Psoas muscle (tissue), 8 donors: ENCODE data around the gene ALDH3B2. TPM values are rescaled to one million over a fixed set of nuclear protein-coding genes. Genes with fewer than 3 reads are reported as not detected.
"Not testable (repeated sequence)": the region's sequence is repeated elsewhere in the genome, so short reads cannot be mapped to it uniquely, and the experiment has no call there.

Experiments used
- ATAC-seq, 4 donors: fragments of 200-7000 bp; cut with Tn5 transposase; one replicate each; pipeline ENCODE4 v1.9.1; 2020; ENCODE audit warnings: moderate library complexity in 3 of 4, mild to moderate bottlenecking in 2 of 4
- DNase-seq, 2 donors: peaks; one replicate each; pipeline ENCODE4 v3.0.0-alpha.2; 2020
- H3K27ac ChIP-seq: fragments of 200-600 bp; one replicate; pipeline ENCODE4 v1.8.0; 2022
- H3K27me3 ChIP-seq, 3 donors: fragments of 200-600 bp in 1 of 3; one replicate each; pipeline versions ENCODE4 v1.6.1 to v1.8.0; 2013 to 2022; ENCODE audit warnings: low read length in 2 of 3, mild to moderate bottlenecking in 2 of 3, moderate library complexity in 1 of 3; ENCODE audit not compliant: insufficient read depth in 3 of 3
- H3K36me3 ChIP-seq, 2 donors: fragments of 200-600 bp in 1 of 2; one replicate each; pipeline versions ENCODE4 v1.6.1 to v1.8.0; 2013 to 2022; ENCODE audit warnings: low read depth in 1 of 2, mild to moderate bottlenecking in 1 of 2, moderate library complexity in 1 of 2; ENCODE audit not compliant: insufficient read depth in 1 of 2
- H3K4me1 ChIP-seq: fragments of 200-600 bp; one replicate; pipeline ENCODE4 v1.8.0; 2022
- H3K4me3 ChIP-seq: fragments of 200-600 bp; one replicate; pipeline ENCODE4 v1.8.0; 2022; ENCODE audit warnings: mild to moderate bottlenecking
- H3K9me3 ChIP-seq: fragments of 200-600 bp; one replicate; pipeline ENCODE4 v1.8.0; 2022
- CTCF ChIP-seq: fragments of 200-600 bp; IDR thresholded peaks from one replicate; pipeline ENCODE4 v1.8.0; 2022; ENCODE audit warnings: antibody characterized with exemption
- WGBS, 3 donors: extraction: QIAGEN DNeasy Blood & Tissue Kit; methylation state at CpG; one replicate each; pipeline versions ENCODE4 v1.1.6 to v1.1.7; 2013; 5-methylcytosine and 5-hydroxymethylcytosine counted together
- intact Hi-C, 2 donors: fragments of 100-400 bp; cut with DNase I; formaldehyde crosslinking; loops; one replicate each; pipeline versions ENCODE4 v1.11.0 to v1.14.2; 2022
- polyA plus RNA-seq, 3 donors: library from polyadenylated mRNA; stranded (reverse); fragments of 200-250 nt; gene quantifications; one replicate each; pipeline ENCODE4 v1.2.3, GENCODE V29; 2013
- total RNA-seq, 4 donors: library from RNA; stranded (reverse); fragmentation: NEBNext Ultra II Directional in 2 of 4; extraction: Animal tissue kit (Norgen Biotek cat#: 25700) in 2 of 4; gene quantifications; one replicate each; pipeline versions ENCODE4 v1.2.1 to v1.2.4, GENCODE V29; 2021 to 2023
- donor health status: healthy with polysubstance abuse.
- donor health status: DM: no; HTN: no; CAD: no; lungs with moderate emphysema.
- donor health status: Bipolar disorder and iron deficiency.
- donor health status: healthy.
- donor health status: DM: yes; HTN: yes; CAD: no.
- donor health status: DM: no; HTN: no; CAD: no.
- donor health status: DM: no; HTN: no; CAD: no.
- donor health status: DM: yes; HTN: yes; CAD: no.

Gene ALDH3B2
- total and polyA plus RNA-seq, 7 donors = not detected

DNA sequence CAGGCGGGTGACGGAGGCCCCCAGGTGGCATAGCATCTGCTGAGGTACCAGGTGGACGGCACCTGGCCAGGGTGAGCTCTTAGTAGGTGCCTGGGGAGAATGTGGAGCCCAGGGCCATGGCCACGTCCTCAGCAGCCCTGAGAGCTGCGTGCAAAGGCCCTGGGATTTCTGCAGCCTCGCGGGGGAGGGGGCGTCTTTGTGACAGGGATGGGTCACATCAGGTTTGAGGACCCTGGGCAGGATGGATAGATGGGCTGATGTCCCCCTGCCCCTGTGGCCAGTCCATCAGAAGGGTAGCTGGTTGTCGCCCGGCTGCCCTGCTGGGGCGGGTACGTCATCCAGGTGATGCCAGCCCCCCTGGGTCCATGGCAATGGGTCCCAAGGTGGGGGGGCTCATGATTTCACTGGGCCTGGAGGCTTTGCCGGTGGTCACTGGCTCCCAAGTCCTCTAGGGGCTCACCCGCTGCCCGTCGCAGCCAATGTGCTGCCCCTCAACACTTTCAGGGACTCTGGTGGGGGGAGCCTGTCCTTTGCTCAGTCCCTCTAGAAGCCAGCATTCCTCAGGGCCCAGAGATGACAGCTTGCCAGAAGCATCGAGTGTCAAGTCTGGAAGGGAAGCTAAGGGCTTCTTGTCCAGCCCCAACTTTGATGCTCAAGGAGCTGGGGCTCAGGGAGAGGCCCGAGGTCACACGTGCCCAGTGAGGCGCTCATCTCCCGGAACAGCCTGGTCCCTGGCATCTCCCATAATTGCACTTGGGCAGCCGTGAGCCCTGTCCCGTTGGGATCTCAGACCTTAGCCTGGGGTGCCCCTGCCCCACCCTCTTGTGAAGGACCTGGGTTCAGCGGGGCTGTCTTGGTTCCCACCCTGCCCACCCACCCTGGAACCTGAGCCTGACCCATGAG, 35.6 kb downstream of the ALDH3B2 start:
- 77 to 85% (median 80%) methylated on average over 22 to 24 of the region's 24 CpGs for WGBS, 3 donors
- peaks cover 0 to 17% (median 0%) of the 10 kb centered on the region in 3 donors for H3K27me3 ChIP-seq
- intact Hi-C loops = loop anchor here in 1 of 2 donors (10.0 kb wide), 1 partner anchor 166 kb away; no protein-coding TSS in a partner anchor

DNA sequence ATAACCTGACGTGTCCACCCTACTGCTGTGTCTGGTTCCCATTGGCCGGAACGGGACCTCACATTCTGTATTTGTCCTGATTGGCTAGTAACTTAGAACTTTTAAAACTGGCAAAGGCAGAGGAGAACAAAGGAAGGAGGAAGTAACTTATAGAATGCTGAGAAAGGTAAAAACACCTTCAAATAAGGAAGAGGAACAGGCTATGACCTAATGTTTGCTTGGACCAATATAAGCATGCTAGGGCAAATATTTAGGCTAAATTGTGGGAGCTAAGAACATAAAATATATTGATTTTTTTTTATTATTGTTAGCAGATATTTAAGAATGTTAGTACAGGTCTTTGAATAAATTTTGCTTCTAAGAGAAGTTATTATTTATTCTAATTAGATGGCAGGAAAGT, 37.0 kb downstream of the ALDH3B2 start:
- intact Hi-C loops = loop anchor here in 1 of 2 donors (10.0 kb wide), 1 partner anchor 167 kb away; no protein-coding TSS in a partner anchor
- H3K4me3 ChIP-seq, DNase-seq, H3K36me3 ChIP-seq, H3K4me1 ChIP-seq, H3K27ac ChIP-seq, ATAC-seq, H3K9me3 ChIP-seq: not testable (repeated sequence)
- peaks cover 0 to 14% (median 0%) of the 10 kb centered on the region in 3 donors for H3K27me3 ChIP-seq
- 74 to 83% (median 78%) methylated on average over 3 of the region's 3 CpGs for WGBS, 3 donors

More for the DNA sequence above, 35.6 kb downstream of the ALDH3B2 start:
- DNase-seq (no peak), ATAC-seq (no peak)
- Histone ChIP-seq H3K4me1 (no peaks in the 10 kb centered on the region), H3K27ac (no peak overlapping the region), H3K4me3 (no peak overlapping the region), H3K9me3 (no peaks in the 10 kb centered on the region), H3K36me3 (no peaks in the 10 kb centered on the region)
- TF ChIP-seq CTCF = no peak

GRCh38 chr11:67636962-67637361, 37.5 kb downstream of the ALDH3B2 start:
- Histone ChIP-seq H3K4me1 (no peaks in the 10 kb centered on the region), H3K27ac (no peak overlapping the region), H3K36me3 (no peaks in the 10 kb centered on the region), H3K9me3 (no peaks in the 10 kb centered on the region), H3K4me3 (no peak overlapping the region), H3K27me3 (peaks cover 0 to 10% (median 0%) of the 10 kb centered on the region in 3 donors)
- 67 to 79% (median 68%) methylated on average over 6 of the region's 6 CpGs for WGBS, 3 donors
- TF ChIP-seq CTCF = no peak
- ATAC-seq (no peak), DNase-seq (no peak)
- intact Hi-C loops = loop anchor here in 1 of 2 donors (10.0 kb wide), 1 partner anchor 168 kb away; no protein-coding TSS in a partner anchor

DNA sequence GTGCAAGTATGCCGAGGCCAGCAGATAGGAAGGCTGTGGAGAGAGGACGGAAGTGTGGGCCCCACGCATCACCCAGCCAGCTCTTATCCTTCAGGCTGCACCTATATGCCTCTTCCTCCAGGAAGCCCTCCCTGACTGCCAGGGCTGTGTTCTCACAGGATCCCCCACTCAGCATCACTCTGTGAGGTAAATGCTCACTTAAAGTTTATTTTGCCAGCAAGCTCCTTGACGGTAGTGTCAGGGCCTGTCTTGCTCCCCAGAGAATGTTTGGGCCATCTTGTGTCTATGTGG, 39.2 kb downstream of the ALDH3B2 start:
- whole genome bisulfite sequencing, 3 donors = 73 to 79% (median 78%) methylated on average over 4 of the region's 4 CpGs
- intact Hi-C loops = loop anchor here in 1 of 2 donors (10.0 kb wide), 1 partner anchor 170 kb away; no protein-coding TSS in a partner anchor
- H3K27ac ChIP-seq = no peak overlapping the region
- H3K4me3 ChIP-seq = no peak overlapping the region
- no peak for ATAC-seq
- peaks cover 0 to 7% (median 0%) of the 10 kb centered on the region in 3 donors for H3K27me3 ChIP-seq
- H3K9me3 ChIP-seq = no peaks in the 10 kb centered on the region
- H3K4me1 ChIP-seq = peaks cover 6% of the 10 kb centered on the region
- DNase-seq = no peak
- H3K36me3 ChIP-seq = no peaks in the 10 kb centered on the region
- no peak for TF ChIP-seq CTCF
